GM18868 (cell line): ENCODE data around the gene NOX5.

Source experiments
- ATAC-seq: cut with Tn5 transposase; IDR thresholded peaks from one replicate; pipeline ENCODE4 v1.9.1; 2021; ENCODE audit warnings: mild to moderate bottlenecking, moderate library complexity; ENCODE audit not compliant: unreplicated experiment

NOX5 gene

DNA sequence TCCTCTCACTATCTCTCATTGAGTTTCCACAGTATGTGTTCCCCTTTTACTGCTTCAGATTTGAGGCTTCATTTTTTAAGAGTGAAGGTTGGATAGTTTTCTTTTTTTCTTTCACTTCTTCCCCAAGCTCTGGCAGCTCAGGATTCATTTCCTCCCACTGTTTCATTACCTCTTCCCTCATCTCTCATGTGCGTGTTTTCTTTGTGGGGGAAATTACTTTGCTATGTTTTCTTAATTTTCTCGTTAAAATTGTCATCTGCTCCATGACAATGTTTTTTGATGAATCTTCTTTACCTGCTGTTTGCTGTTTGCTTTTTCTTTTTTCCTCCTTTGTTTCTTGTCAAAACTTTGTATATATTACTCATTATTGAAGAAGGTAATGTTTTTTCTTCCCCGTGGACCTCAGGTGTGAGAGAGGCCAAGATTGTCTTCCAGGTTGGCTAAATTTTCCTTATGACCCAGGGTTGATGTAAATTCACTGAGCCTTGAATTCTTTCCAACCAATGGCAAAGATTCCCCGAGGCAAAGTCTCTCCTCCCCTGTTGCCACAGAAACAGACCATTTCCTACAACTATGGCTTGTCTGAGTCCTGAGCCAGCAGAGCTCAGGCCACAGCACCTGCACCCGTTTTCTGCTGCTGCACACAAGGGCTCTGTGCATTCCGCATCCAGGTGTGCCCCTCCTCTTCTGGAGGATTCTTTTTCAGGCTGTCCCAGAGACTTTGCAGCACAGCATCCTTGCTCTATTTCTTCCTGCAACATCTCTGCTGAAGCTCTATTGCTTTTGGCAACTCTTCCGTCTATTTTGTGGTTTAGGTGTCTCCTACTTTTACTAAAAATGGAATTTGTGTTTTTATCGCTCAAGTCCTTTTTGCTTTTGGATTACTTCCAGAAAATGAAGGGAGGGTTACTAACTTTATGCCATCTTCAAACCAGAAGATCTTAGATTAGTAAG is 66.1 kb downstream of the NOX5 start:
- ATAC-seq: no peak

DNA sequence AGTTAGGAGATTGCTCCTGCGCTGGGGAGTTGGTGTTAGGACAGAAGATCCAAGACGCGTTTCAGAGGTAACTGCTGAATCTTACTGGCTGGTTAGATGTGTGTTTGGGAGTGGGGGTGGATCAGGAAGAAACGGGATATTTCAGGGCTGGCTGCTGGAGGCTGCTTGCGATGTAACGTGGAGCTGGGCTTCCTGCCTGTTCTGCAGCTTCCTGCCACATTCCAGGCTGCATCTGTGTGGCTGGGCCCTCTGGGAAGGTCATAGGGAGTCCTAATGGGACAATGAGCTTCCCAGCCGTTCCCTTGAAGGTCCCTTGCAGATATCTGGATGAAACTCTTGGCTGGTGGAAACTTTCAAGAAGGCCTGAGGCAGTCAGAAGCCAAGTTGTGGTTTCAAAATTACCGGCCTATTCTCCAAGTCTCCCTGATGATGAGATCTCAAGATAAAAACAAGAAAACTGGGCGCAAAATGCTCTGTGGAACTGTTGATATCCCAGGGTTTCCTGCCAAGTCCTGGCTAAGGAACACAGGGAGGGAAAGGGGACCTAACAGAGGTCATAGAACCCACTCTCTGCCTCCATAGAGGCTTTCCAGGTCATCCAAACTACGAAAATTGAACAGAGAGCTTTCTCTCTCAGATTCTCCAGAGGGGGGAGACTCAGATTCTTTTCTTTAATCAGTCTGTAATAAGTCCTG is 67.0 kb downstream of the NOX5 start:
- ATAC-seq: no peak

DNA sequence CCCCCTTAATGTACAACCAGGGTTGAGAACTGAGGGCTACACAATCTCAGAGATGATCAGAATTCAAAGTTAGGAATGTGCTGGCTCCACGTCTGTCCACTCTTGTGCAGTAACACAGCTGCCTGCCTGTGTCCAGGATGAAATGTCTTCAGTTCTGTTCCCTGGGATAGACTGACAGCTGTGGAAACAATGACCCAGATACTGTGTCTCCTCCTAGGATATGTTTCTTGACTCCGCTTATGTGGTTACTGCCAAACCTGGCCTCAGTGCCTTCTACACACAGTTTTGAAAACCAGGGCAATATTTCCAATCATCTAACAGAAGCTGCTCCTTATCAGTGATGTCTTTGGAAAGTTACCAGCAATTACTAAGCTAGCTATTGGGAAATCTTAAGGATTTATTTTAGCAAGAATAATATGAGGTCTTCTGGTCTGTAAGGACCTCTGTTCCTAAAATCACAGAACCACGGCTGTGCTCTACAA is 67.6 kb downstream of the NOX5 start:
- ATAC-seq: no peak

DNA sequence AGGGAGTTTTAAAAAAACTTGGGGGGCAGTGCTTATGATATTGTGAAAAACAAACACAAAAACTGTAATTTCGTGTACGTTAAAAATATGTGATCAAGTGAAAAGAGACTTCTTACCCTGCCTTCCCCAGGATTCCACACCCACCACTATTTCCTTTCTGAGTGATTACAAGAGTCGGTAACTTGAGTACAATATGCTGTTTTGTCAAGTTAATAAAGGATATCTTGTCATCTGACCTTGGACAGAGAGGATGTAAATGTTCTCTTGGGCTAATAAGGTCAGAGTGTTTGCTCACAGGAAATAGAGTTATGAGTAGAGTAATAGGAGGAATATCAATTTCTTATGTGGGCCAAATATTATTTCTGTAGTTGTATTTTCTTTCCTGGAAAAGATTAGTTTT is 68.1 kb downstream of the NOX5 start:
- no peak for ATAC-seq

DNA sequence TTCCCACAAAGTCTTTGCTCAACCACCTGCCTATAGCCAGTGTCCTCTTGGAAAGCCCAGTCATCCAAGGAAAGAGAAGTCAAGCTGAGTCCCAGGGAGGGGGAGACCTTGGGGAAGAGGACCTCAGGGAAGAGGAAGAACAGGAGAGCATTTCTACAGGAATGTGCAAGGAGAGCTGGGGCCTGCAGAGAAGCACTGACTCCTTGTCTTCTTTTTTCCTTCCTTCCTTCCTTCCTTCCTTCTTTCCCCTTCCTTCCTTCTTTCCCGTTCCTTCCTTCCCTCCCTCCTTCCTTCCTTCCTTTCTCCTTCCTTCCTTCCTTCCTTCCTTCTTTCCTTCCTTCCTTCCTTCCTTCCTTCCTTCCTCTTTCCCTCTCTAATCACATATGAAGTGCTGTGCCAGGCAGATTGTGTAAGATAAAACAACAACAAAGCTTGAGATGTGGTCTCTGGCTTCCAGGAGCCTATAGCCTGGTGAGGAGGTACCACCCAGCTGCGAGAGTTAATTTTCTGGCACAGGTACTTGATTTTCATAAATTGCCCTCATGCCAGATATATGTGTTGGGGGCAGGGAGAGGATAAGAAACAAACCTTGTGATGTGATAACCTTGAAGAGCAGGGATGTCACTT is 70.0 kb downstream of the NOX5 start:
- ATAC-seq: no peak

DNA sequence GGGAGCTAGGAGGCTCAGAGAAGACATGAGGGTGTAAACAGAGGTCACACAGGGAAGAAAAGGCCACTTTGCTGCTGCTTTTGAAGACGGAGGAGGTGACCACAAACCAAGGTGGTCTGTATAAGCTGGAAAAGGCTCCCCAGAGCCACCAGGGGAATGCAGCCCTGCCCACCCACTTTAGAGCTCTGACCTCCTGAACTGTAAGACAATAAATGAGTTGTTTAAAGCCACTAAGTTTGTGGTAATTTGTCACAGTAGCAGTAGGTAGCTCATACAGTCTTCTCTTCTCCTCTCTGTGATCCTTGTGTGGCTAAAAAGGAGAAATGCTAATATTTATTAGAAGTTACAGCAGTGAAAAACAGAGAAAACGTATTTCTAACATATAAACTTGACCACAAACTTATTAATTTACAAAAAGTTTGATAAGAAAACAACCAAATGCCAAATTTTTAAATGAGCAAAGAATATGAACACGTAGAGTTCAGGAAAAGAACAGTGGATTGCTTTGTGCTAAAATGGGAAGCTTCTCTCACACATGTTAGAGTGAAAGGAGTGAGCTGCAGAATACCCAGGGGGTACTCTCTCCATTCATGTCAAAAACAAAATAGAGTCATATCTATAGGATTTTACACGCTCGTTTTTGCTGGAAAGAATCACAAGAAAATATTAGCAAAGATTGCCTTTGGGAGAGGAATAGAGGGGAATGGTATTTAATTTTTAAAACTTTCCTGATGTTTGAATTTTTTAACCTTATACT is 71.0 kb downstream of the NOX5 start:
- no peak for ATAC-seq

DNA sequence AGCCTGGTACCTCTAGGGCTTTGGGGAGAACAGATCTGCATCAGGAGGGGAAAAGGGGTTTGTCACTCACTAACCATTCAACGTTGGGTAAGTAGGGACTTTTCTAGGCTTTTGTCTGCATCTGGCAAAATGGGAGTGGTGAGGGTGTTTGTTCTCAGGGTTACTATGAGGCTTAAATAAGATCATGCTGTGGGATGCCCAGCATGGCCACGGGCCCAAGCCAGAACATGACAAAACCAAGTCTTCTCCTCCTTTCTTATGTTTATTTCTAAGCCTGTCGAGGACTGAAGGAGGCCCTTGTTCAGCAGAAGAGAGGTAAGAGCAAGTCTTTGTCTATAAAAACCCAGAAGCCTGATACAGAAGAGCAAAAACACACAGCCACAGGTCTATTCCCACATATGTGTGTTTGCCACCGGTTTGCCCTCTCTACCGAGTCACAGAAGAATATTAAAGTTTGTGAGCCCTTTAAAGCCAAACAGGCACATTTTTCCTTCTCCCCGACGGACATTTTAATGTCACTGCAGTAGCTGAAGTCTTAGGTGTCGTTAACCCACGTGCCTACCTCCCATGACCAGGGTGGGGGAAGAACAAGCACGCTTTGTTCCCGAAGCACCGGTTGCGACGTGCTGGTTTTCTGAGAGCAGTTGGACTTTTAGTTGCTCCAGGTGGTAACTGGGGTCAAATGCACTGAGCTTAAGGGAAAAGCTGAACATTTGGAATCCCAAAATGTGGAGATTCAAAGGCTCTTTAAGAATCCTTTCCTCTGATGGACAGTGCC is 72.1 kb downstream of the NOX5 start:
- no peak for ATAC-seq

DNA sequence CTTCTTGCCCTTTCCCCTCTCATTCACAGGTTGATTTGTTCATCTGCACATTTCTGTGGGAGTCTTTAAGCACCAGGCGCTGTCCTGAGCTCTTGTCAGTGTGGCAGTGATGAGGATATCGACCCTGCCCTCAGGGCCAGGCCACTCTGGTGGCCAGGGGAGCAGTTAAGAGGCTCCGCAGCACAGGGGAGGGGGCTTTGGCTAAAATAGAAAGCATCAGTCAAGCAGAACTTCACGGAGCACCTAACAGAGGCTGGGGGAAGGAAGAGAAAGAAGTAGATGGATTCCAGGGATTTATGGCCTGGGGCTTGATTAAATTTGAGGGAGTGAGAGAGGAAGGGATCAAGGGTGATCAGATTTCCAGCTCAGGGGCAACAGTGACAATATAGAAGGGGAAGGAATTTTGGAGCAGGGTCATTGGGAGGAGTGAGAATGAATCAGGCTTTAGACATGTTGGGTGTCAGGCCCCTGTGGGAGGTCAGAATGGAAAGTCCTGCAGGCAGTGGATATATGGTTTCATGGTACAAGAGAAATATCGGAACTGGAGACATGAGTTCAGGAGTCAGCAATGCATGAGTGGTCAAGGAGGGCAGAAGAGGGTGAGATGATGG is 73.0 kb downstream of the NOX5 start:
- ATAC-seq: no peak

DNA sequence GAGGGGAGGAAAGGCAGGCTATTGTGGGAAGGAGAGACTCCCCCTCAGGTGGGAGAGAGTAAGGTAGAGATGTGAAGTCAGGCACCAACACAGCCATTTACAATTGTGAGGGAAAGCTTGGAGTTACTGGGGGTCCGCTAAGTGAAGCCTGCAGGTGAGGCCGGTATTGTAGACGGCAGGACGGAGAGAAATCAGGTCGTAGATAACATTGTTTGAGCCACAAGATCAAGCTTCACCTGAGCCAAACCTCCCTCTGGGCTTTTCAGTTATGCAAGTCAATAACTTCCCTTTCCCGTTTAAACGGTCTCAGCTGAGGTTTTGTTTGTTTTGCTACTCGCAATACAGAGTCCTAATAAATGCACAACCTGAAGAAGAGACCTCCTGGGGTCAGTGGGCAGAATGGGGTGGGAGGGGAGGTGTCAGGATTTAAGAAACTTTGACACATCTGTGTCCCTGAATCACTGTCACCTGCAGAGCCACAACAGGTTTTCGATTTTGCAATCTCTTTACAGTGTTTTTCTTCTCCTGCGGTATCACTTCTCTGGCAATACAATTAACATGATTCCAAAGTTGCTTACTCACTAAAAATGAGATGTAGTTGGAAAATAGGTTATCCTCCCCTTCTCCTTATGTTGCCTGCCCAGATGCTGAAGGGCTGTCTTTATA is 73.9 kb downstream of the NOX5 start:
- ATAC-seq: no peak

DNA sequence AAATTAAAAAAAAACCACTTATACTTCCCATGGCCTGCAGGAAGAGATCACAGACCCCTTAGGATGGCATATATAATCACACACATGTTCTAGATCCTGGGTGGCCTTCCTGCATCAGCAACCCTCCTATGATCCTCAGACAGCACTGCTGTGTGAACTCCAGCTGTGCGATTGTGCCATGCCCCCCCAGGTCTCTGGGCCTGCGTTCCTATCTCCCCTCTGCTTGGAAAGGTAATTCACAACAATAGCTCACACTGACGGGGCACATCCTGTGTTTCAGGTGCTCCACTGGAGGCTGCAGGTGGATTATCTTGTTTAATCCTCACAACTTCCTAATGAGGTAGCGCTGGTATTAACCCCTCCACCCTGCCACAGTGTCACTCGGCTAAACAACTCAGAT is 74.8 kb downstream of the NOX5 start:
- no peak for ATAC-seq

DNA sequence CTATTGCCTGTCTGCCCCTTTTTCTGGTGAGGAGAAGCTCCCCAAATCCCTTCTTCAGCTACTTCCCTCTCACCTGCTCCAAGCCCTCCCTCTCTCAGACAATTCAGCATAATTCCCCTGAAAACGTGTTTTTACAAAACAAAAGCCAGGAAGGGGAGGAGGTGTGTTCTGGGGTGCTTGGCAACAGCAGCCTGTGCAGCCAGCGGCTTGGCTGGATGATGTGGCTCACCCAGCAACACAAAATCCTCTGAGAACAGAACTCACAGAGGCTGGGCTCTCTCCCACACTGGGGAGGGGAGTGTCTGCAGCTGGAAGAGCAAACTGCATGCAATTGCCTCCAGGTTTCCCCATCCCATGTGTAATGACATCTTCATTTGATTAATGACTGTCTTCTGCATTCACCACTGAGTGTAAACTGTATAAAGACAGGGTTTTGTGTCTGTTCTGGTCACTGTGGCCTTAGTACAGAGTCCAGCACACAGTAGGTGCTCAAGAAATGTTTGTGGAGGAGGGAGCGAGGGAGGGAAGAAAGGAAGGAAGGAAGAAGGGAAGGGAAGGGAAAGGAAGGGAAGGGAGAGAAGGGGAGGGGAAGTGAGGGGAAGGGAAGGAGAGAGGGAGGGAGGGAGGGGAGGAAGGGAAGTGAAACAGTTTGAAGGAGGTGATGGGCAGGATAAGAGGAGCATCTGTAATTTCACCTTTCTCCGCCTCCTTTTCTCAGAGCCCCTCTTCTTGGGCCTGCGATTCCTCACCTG is 75.9 kb downstream of the NOX5 start:
- no peak for ATAC-seq

DNA sequence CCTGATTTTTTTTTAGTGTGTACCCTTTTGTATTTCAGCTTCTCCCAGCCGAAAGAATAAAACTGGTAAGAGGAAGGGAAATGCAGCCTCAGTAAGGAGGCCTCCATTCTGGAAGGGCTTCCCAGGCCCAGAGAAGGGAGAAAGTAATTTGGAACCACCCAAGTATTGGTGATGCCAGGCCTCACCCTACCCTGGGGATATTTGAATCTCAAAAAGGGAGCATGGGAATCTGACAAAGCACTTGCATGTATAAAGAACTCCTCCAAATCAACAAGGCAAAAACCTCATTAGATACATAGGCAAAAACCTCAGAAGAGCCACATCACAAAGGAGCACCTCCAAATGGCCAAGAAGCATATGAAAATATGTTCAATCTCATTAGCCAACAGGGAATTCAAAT is 77.2 kb downstream of the NOX5 start:
- no peak for ATAC-seq

DNA sequence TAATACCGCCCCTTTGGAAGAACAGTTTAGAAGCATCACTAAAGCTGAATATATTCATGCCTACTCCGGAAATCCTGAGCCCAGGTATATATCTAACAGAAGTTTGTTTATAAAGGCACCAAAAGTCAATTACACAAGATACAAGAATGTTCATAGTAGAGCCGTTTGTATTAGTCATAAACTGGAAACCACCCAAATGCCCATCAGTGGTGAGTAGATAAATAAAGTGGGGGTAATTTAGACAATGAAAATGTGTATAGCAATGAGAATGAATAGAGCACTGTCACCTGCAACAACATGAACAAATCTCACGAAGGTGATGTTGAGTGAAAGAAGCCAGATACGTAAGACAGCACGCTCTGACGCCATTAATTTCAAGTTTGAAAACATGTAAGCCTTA is 77.7 kb downstream of the NOX5 start:
- ATAC-seq: no peak

DNA sequence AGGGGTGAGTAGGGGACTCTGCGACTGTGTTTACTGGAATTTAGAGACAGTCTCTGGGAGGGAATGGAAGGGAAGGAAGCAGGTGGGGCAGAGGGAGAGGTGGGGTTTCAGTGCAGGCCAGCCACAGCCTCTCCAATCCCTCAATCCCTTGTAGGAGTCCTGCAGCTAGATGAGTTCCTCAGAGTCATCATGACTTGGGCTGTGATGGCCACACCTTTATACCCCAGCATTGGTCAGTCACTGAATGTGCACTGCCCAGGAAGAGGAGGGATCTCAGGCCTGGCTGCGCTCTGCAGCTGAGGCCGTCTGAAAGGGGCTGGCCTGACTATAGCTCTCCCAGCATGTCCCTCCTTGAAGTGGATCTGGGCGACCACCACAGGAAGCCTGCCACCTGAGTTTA is 78.6 kb downstream of the NOX5 start:
- no peak for ATAC-seq

DNA sequence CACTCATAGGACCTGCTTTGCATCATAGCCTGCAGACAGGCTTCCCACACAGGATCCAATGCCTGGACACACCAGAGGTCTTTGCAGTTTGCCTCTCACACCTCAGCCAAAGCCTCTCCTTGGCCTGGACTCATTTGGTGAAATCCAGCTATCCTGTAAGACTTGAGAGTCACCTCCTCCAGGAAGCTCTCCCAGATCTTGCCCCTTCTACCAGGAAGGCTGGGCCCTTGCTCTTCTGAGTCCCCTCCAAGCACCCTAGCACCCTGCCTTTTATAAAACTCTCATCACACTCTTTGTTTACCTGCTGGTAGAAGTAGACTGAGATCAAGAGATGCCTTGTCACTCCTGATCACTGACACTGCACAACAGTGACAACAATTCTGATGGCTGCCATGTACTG is 79.1 kb downstream of the NOX5 start:
- ATAC-seq: no peak

DNA sequence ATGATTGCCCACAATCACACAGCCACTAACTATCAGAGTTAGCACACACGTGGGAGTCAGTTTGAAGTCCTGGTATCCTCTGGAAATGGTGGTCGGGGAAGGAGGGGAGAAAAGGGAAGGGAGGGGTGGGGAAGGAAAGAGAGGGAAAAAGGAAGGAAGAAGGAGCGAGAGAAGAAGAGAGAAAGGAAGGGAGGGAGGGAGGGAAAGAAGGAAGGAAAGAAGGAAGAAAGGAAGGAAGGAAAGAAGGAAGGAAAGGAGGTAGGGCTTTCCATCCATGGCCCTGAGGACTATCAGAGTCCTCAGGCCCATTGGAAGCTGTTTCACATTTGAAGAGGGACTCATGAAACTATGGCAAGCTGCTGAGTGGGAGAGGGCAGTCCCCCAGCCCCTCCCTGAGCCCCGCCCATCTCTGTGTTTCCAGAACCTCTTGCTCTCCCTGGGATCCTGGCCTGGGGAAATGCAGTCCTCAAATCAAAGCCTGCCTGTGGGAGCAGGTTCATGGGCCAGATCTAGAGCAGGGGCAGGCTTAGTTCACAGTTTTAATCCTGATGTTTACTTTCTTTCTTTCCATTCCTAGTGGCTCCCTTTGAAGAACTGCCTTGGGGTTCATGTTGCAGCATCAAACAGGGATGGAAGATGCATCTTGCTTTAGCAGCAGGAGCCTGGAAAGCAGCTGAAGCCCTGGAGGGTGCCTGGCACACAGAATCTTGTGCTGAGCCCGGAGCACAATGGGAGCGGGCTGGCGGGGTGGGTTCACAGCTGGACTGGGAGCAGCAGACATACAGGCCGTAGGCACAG is 79.8 kb downstream of the NOX5 start:
- no peak for ATAC-seq

DNA sequence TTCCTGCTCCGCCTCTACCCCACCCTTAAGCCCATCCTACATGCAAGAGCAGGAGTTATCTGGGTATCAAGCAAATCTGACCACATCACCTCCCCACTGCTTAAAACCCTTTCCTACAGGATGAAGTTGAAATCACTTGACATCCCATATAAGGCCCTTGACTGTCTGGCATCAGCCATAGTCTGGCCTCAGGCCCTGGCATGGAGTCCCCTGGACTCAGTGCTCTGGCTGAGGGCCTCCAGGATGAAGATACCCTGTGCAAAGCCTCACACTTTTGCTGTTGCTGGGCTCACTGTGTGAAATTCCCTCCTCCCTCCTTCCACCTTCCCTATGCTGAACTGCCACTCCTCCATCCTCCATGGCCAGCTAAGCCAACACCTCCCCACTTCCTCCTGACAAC is 80.8 kb downstream of the NOX5 start:
- no peak for ATAC-seq

DNA sequence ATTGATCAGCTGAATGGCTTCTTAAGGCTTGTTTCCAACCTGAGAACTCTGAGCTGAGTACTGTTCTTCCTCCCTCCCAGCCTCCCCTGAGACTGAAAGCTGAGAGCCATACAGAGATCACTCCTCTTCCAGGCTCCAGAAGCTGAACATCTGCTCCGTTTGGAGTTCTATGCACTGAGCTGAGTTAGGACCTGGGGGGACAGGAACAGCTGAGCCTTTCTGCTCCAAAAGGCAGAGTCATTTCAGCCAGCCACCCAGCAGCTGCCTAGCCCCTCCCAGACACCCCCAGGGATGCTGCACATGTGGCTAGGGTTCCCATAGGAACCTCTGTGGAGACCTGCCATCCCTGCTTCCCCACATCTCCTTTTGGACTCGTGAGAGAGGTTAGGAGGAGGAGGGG is 81.7 kb downstream of the NOX5 start:
- no peak for ATAC-seq
